H1 (cell line): ENCODE measurements around the gene TSNAXIP1. TPM values are rescaled to one million over a fixed set of nuclear protein-coding genes. Genes with fewer than 3 reads are reported as not detected.

Experiments used
- BCL11A ChIP-seq, 2 experiments: IDR thresholded peaks; one replicate each; pipeline ENCODE4 v1.6.1; 2011; ENCODE audit warnings: low read depth in 2 of 2, low read length in 2 of 2, mild to moderate bottlenecking in 2 of 2
- CREB1 ChIP-seq: IDR thresholded peaks from 2 replicates; pipeline ENCODE4 v1.6.1; 2012; ENCODE audit warnings: inconsistent platforms
- NRF1 ChIP-seq: IDR thresholded peaks from 2 replicates; pipeline ENCODE4 v1.6.1; 2011; ENCODE audit warnings: mild to moderate bottlenecking, low read depth, low read length, improper control_type of control experiment
- PHF8 ChIP-seq: fragments of 200-600 bp; sonication (generic); conservative IDR thresholded peaks from 2 replicates; pipeline ENCODE4 v1.7.1; 2012; ENCODE audit warnings: low read depth, mild to moderate bottlenecking, inconsistent platforms, low read length, moderate library complexity
- RBBP5 ChIP-seq: IDR thresholded peaks from 2 replicates; pipeline ENCODE4 v1.7.1; 2012; ENCODE audit warnings: low read depth, mild to moderate bottlenecking, inconsistent platforms, low read length, moderate library complexity, borderline replicate concordance
- SAP30 ChIP-seq: fragments of 300-600 bp; sonication (generic); IDR thresholded peaks from 2 replicates; pipeline ENCODE4 v1.7.1; 2012; ENCODE audit warnings: low read length, moderate library complexity, mild to moderate bottlenecking, inconsistent platforms; ENCODE audit not compliant: insufficient read depth, insufficient replicate concordance
- SIN3A ChIP-seq, 2 experiments: IDR thresholded peaks in 1 of 2; conservative IDR thresholded peaks in 1 of 2; 2 replicates each; pipeline ENCODE4 v1.6.1; 2011 to 2012; ENCODE audit warnings: low read length in 2 of 2, improper control_type of control experiment in 1 of 2, low read depth in 1 of 2, mild to moderate bottlenecking in 1 of 2
- SIRT6 ChIP-seq: IDR thresholded peaks from one replicate; pipeline ENCODE4 v1.7.1; 2012; ENCODE audit warnings: low read length, inconsistent platforms
- SRF ChIP-seq: IDR thresholded peaks from 2 replicates; pipeline ENCODE4 v1.6.1; 2011; ENCODE audit warnings: mild to moderate bottlenecking, low read depth, low read length, moderate library complexity
- polyA plus RNA-seq, 7 experiments: library from polyadenylated mRNA; depleted of rRNA in 3 of 7; stranded (reverse) in 5 of 7; unstranded in 2 of 7; fragments of >200 nt in 5 of 7; fragments of 200-250 nt in 2 of 7; gene quantifications; 1 replicate in 5 of 7; 2 replicates in 1 of 7; 4 replicates in 1 of 7; pipeline versions ENCODE4 v1.2.1 to v1.2.3, GENCODE V29; 2011 to 2013; ENCODE audit warnings: missing spikeins in 2 of 7, mixed read lengths in 2 of 7
- total RNA-seq: library from RNA; stranded (reverse); fragmentation: NEBNext Ultra II Directional; extraction: Animal tissue kit (Norgen Biotek cat#: 25700); gene quantifications from 2 replicates; pipeline ENCODE4 v1.2.1, GENCODE V29; 2021
- TF ChIP-seq, protein P1 (sequence below): fragments of 300-600 bp; sonication (generic); IDR thresholded peaks from 2 replicates; pipeline ENCODE4 v1.7.1; 2012; ENCODE audit warnings: low read length, moderate library complexity, mild to moderate bottlenecking, inconsistent platforms; ENCODE audit not compliant: insufficient replicate concordance

TSNAXIP1 gene
- total and polyA plus RNA-seq, 2 of the 8 experiments (the other 6 are each of a cell fraction or from before 2014, with no cell fraction given) = 0.37 to 0.94 TPM

GRCh38 chr16:67806428-67807147 is at the start of gene TSNAXIP1, which contains the start of gene RANBP10 (continued):
- TF ChIP-seq SRF (no peak), RBBP5 (peak; percentile 97), CREB1 (peak; percentile 66), SIRT6 (no peak), NRF1 (no peak), SIN3A (conservative IDR thresholded peaks at IDR 0.05 in 1 of 2, IDR thresholded peaks at IDR 0.05 in 1 of 2; ENCODE audit: low read depth in 1 of 2, low read length in 2 of 2) (peak; percentile 78 to 91; a peak in 3 of 4 replicates), BCL11A (IDR thresholded peaks at IDR 0.05; ENCODE audit: low read depth in 2 of 2, low read length in 2 of 2) (no peak), SAP30 (no peak), PHF8 (peak; percentile 15; the same call in 1 of the 2 replicates)
- TF ChIP-seq, protein P1, sequence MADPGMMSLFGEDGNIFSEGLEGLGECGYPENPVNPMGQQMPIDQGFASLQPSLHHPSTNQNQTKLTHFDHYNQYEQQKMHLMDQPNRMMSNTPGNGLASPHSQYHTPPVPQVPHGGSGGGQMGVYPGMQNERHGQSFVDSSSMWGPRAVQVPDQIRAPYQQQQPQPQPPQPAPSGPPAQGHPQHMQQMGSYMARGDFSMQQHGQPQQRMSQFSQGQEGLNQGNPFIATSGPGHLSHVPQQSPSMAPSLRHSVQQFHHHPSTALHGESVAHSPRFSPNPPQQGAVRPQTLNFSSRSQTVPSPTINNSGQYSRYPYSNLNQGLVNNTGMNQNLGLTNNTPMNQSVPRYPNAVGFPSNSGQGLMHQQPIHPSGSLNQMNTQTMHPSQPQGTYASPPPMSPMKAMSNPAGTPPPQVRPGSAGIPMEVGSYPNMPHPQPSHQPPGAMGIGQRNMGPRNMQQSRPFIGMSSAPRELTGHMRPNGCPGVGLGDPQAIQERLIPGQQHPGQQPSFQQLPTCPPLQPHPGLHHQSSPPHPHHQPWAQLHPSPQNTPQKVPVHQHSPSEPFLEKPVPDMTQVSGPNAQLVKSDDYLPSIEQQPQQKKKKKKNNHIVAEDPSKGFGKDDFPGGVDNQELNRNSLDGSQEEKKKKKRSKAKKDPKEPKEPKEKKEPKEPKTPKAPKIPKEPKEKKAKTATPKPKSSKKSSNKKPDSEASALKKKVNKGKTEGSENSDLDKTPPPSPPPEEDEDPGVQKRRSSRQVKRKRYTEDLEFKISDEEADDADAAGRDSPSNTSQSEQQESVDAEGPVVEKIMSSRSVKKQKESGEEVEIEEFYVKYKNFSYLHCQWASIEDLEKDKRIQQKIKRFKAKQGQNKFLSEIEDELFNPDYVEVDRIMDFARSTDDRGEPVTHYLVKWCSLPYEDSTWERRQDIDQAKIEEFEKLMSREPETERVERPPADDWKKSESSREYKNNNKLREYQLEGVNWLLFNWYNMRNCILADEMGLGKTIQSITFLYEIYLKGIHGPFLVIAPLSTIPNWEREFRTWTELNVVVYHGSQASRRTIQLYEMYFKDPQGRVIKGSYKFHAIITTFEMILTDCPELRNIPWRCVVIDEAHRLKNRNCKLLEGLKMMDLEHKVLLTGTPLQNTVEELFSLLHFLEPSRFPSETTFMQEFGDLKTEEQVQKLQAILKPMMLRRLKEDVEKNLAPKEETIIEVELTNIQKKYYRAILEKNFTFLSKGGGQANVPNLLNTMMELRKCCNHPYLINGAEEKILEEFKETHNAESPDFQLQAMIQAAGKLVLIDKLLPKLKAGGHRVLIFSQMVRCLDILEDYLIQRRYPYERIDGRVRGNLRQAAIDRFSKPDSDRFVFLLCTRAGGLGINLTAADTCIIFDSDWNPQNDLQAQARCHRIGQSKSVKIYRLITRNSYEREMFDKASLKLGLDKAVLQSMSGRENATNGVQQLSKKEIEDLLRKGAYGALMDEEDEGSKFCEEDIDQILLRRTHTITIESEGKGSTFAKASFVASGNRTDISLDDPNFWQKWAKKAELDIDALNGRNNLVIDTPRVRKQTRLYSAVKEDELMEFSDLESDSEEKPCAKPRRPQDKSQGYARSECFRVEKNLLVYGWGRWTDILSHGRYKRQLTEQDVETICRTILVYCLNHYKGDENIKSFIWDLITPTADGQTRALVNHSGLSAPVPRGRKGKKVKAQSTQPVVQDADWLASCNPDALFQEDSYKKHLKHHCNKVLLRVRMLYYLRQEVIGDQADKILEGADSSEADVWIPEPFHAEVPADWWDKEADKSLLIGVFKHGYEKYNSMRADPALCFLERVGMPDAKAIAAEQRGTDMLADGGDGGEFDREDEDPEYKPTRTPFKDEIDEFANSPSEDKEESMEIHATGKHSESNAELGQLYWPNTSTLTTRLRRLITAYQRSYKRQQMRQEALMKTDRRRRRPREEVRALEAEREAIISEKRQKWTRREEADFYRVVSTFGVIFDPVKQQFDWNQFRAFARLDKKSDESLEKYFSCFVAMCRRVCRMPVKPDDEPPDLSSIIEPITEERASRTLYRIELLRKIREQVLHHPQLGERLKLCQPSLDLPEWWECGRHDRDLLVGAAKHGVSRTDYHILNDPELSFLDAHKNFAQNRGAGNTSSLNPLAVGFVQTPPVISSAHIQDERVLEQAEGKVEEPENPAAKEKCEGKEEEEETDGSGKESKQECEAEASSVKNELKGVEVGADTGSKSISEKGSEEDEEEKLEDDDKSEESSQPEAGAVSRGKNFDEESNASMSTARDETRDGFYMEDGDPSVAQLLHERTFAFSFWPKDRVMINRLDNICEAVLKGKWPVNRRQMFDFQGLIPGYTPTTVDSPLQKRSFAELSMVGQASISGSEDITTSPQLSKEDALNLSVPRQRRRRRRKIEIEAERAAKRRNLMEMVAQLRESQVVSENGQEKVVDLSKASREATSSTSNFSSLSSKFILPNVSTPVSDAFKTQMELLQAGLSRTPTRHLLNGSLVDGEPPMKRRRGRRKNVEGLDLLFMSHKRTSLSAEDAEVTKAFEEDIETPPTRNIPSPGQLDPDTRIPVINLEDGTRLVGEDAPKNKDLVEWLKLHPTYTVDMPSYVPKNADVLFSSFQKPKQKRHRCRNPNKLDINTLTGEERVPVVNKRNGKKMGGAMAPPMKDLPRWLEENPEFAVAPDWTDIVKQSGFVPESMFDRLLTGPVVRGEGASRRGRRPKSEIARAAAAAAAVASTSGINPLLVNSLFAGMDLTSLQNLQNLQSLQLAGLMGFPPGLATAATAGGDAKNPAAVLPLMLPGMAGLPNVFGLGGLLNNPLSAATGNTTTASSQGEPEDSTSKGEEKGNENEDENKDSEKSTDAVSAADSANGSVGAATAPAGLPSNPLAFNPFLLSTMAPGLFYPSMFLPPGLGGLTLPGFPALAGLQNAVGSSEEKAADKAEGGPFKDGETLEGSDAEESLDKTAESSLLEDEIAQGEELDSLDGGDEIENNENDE = no peak
